ENCODE data around the gene ADAM19. TPM values are rescaled to one million over a fixed set of nuclear protein-coding genes. Genes with fewer than 3 reads are reported as not detected.

ADAM19 gene
- polyA plus RNA-seq, 1 donor from 2014 or later: 9.9 TPM

DNA sequence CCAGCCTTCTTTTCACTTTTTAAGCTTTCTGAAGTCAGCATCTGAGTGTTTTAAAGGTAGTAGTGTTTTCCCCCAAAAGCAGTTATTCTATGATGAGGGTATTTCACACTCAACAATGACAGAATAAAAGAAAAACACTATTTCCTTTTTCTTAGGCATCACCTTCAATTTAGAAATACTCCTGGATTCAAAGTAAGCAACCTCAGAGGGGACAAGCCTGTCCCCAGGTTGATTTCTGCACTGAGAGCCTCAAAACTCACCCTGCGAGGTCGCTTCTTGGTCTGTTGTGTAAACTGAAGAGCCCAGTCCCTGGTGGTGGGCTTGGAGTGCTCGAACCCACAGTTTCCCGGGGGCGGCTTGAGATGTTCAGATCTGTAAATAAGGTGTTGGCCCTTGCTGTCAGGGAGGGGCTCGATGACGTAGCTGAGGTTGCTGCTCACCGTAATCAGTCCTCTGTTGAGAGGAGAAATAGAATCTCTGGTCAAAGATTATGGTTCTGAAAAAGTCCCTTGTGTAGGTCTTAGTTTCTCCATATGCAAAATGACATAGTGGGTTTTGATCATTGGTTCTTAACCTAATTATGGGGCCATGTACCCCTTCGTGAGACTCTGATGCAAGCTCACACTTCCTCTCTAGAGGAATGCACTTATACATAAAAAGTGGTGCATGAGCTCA lies 55.9 kb downstream of the ADAM19 start:
- Histone ChIP-seq H3K79me2 (replicated peaks; ENCODE audit: insufficient read depth, low read length) (no peaks in the 10 kb centered on the region), H2AFZ (ENCODE audit: low read depth, low read length) (no peak overlapping the region), H3K9me3 (ENCODE audit: low read length) (no peaks in the 10 kb centered on the region), H3K36me3 (ENCODE audit: insufficient read depth, low read length) (no peaks in the 10 kb centered on the region), H3K4me3 (ENCODE audit: low read length) (no peak overlapping the region), H3F3A (ENCODE audit: insufficient read depth, low read length, poor library complexity, severe bottlenecking) (no peaks in the 10 kb centered on the region), H3K27ac (ENCODE audit: low read length) (no peak overlapping the region), H3K9ac (ENCODE audit: low read length) (no peak overlapping the region), H3K4me2 (ENCODE audit: low read length) (no peak overlapping the region), H3K27me3 (ENCODE audit: insufficient read depth, low read depth, low read length) (no peaks in the 10 kb centered on the region), H4K20me1 (ENCODE audit: insufficient read depth) (no peaks in the 10 kb centered on the region), H3K9me2 (ENCODE audit: insufficient read depth, low read length) (no peaks in the 10 kb centered on the region)
- no peak for TF ChIP-seq SMC3 (conservative IDR thresholded peaks at IDR 0.05; ENCODE audit: poor library complexity)
- TF ChIP-seq, protein P1, sequence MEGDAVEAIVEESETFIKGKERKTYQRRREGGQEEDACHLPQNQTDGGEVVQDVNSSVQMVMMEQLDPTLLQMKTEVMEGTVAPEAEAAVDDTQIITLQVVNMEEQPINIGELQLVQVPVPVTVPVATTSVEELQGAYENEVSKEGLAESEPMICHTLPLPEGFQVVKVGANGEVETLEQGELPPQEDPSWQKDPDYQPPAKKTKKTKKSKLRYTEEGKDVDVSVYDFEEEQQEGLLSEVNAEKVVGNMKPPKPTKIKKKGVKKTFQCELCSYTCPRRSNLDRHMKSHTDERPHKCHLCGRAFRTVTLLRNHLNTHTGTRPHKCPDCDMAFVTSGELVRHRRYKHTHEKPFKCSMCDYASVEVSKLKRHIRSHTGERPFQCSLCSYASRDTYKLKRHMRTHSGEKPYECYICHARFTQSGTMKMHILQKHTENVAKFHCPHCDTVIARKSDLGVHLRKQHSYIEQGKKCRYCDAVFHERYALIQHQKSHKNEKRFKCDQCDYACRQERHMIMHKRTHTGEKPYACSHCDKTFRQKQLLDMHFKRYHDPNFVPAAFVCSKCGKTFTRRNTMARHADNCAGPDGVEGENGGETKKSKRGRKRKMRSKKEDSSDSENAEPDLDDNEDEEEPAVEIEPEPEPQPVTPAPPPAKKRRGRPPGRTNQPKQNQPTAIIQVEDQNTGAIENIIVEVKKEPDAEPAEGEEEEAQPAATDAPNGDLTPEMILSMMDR (IDR thresholded peaks at IDR 0.05; ENCODE audit: poor library complexity, severe bottlenecking): no peak
- no peak for TF ChIP-seq RAD21 (conservative IDR thresholded peaks at IDR 0.05)
- no peak for TF ChIP-seq MXI1 (conservative IDR thresholded peaks at IDR 0.05; ENCODE audit: poor library complexity, severe bottlenecking)
- TF ChIP-seq POLR2AphosphoS5 (IDR thresholded peaks at IDR 0.05): no peak
- no peak for TF ChIP-seq EP300 (conservative IDR thresholded peaks at IDR 0.05; ENCODE audit: poor library complexity, severe bottlenecking)
- TF ChIP-seq, protein P2, sequence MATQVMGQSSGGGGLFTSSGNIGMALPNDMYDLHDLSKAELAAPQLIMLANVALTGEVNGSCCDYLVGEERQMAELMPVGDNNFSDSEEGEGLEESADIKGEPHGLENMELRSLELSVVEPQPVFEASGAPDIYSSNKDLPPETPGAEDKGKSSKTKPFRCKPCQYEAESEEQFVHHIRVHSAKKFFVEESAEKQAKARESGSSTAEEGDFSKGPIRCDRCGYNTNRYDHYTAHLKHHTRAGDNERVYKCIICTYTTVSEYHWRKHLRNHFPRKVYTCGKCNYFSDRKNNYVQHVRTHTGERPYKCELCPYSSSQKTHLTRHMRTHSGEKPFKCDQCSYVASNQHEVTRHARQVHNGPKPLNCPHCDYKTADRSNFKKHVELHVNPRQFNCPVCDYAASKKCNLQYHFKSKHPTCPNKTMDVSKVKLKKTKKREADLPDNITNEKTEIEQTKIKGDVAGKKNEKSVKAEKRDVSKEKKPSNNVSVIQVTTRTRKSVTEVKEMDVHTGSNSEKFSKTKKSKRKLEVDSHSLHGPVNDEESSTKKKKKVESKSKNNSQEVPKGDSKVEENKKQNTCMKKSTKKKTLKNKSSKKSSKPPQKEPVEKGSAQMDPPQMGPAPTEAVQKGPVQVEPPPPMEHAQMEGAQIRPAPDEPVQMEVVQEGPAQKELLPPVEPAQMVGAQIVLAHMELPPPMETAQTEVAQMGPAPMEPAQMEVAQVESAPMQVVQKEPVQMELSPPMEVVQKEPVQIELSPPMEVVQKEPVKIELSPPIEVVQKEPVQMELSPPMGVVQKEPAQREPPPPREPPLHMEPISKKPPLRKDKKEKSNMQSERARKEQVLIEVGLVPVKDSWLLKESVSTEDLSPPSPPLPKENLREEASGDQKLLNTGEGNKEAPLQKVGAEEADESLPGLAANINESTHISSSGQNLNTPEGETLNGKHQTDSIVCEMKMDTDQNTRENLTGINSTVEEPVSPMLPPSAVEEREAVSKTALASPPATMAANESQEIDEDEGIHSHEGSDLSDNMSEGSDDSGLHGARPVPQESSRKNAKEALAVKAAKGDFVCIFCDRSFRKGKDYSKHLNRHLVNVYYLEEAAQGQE (IDR thresholded peaks at IDR 0.05; ENCODE audit: borderline replicate concordance): no peak
- TF ChIP-seq EZH2 (IDR thresholded peaks at IDR 0.05; ENCODE audit: borderline replicate concordance, insufficient read depth, low read length, poor library complexity, severe bottlenecking): no peak
- no peak for TF ChIP-seq TAF1 (IDR thresholded peaks at IDR 0.05; ENCODE audit: low read depth)

DNA sequence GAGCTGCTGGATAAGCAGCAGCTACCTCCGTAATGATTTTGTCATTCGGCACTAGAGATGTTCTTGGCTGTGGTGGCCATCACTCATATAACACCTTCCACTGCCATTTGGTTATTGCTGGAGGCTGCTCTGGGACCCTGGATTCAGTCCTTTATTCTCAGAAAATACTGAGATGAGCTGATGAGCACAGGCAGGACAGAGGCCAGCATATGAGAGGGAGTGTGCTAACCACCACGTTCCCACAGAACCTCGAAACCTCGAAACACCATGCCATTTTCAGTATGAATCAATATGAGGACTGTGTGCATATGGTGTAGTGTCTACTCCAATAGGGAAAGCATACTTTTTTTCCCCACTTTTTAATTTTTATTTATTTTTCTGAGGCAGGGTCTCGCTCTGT lies 56.6 kb downstream of the ADAM19 start:
- Histone ChIP-seq H3K27me3 (ENCODE audit: insufficient read depth, low read depth, low read length) (no peaks in the 10 kb centered on the region), H3K4me3 (ENCODE audit: low read length) (no peak overlapping the region), H3F3A (ENCODE audit: insufficient read depth, low read length, poor library complexity, severe bottlenecking) (no peaks in the 10 kb centered on the region), H3K9me2 (ENCODE audit: insufficient read depth, low read length) (no peaks in the 10 kb centered on the region), H3K79me2 (replicated peaks; ENCODE audit: insufficient read depth, low read length) (no peaks in the 10 kb centered on the region), H3K9ac (ENCODE audit: low read length) (no peak overlapping the region), H3K9me3 (ENCODE audit: low read length) (no peaks in the 10 kb centered on the region), H3K4me2 (ENCODE audit: low read length) (no peak overlapping the region), H3K36me3 (ENCODE audit: insufficient read depth, low read length) (no peaks in the 10 kb centered on the region), H4K20me1 (ENCODE audit: insufficient read depth) (no peaks in the 10 kb centered on the region), H3K27ac (ENCODE audit: low read length) (no peak overlapping the region), H2AFZ (ENCODE audit: low read depth, low read length) (no peak overlapping the region)
- TF ChIP-seq TAF1 (IDR thresholded peaks at IDR 0.05; ENCODE audit: low read depth) (no peak), MXI1 (conservative IDR thresholded peaks at IDR 0.05; ENCODE audit: poor library complexity, severe bottlenecking) (no peak), EP300 (conservative IDR thresholded peaks at IDR 0.05; ENCODE audit: poor library complexity, severe bottlenecking) (no peak)
